Caco-2 (cell line): ENCODE measurements around the gene SPTSSB. TPM values are rescaled to one million over a fixed set of nuclear protein-coding genes. Genes with fewer than 3 reads are reported as not detected.

Source experiments
- BruUV-seq: library from RNA; stranded (reverse); fragments of 400-500 nt; replicated peaks from 2 replicates; lab custom pipeline; 2021; lab: Mats Ljungman, UMichigan
- CTCF ChIA-PET: fragments of 300-600 bp; sonication (Branson Sonifier 250); formaldehyde crosslinking; loops from one replicate; lab custom pipeline; 2022; ENCODE audit warnings: antibody characterized with exemption; lab: Charles Lee
- POLR2A ChIA-PET: fragments of 300-600 bp; sonication (Branson Sonifier 250); formaldehyde crosslinking; loops from one replicate; lab custom pipeline; 2022; ENCODE audit warnings: antibody characterized with exemption; lab: Charles Lee
- DNase-seq, 2 experiments: peaks; one replicate each; pipeline versions ENCODE4 v3.0.0 to v3.0.0-alpha.2; 2020 to 2022
- H3K27me3 ChIP-seq: replicated peaks from 2 replicates; pipeline ENCODE4 v1.6.0; 2011; ENCODE audit warnings: low read length; ENCODE audit not compliant: control insufficient read depth, insufficient read depth
- H3K36me3 ChIP-seq: 2 replicates; pipeline ENCODE4 v1.5.1; 2011; ENCODE audit warnings: low read length; ENCODE audit not compliant: control insufficient read depth, insufficient read depth
- H3K4me1 ChIP-seq: fragments of 250-450 bp; sonication (Bioruptor Pico); 2 replicates; pipeline ENCODE4 v1.5.1; 2020; ENCODE audit warnings: mild to moderate bottlenecking
- H3K4me3 ChIP-seq: 2 replicates; pipeline ENCODE4 v1.5.1; 2011; ENCODE audit warnings: low read depth, mild to moderate bottlenecking, control low read depth, low read length
- H3K9me3 ChIP-seq: fragments of 250-450 bp; sonication (Bioruptor Pico); 2 replicates; pipeline ENCODE4 v1.5.1; 2020; ENCODE audit warnings: mild to moderate bottlenecking, moderate library complexity
- H3K27ac Mint-ChIP-seq: one replicate; pipeline ENCODE4 v1.8.0; 2022; ENCODE audit warnings: mixed read lengths; ENCODE audit not compliant: unreplicated experiment
- H3K27me3 Mint-ChIP-seq: one replicate; pipeline ENCODE4 v1.8.0; 2022; ENCODE audit warnings: mixed read lengths; ENCODE audit not compliant: insufficient read depth, unreplicated experiment
- H3K36me3 Mint-ChIP-seq: one replicate; pipeline ENCODE4 v1.8.0; 2022; ENCODE audit warnings: mild to moderate bottlenecking, mixed read lengths; ENCODE audit not compliant: insufficient read depth, unreplicated experiment
- H3K4me1 Mint-ChIP-seq: one replicate; pipeline ENCODE4 v1.8.0; 2022; ENCODE audit warnings: low read depth, mixed read lengths; ENCODE audit not compliant: unreplicated experiment
- H3K4me3 Mint-ChIP-seq: one replicate; pipeline ENCODE4 v1.8.0; 2022; ENCODE audit warnings: mild to moderate bottlenecking, moderate library complexity, mixed read lengths; ENCODE audit not compliant: unreplicated experiment
- H3K9me3 Mint-ChIP-seq: one replicate; pipeline ENCODE4 v1.8.0; 2022; ENCODE audit warnings: mixed read lengths; ENCODE audit not compliant: unreplicated experiment
- intact Hi-C: fragments of 100-400 bp; cut with micrococcal nuclease; formaldehyde crosslinking; loops from one replicate; pipeline ENCODE4 v1.10.0; 2022; ENCODE audit not compliant: unreplicated experiment
- total RNA-seq: library from RNA; stranded (reverse); gene quantifications from 2 replicates; pipeline ENCODE4 v1.2.3, GENCODE V29; 2022
- TF ChIP-seq, protein P1 (sequence below), 2 experiments: fragments of 200-600 bp in 1 of 2; IDR thresholded peaks; 1 replicate in 1 of 2; 2 replicates in 1 of 2; pipeline versions ENCODE4 v1.5.1 to v1.8.0; 2011 to 2022; ENCODE audit warnings: antibody characterized with exemption in 1 of 2, control low read depth in 1 of 2, inconsistent platforms in 1 of 2, low read depth in 1 of 2, low read length in 1 of 2, mild to moderate bottlenecking in 1 of 2, moderate library complexity in 1 of 2; ENCODE audit not compliant: insufficient read depth in 1 of 2, severe bottlenecking in 1 of 2, unreplicated experiment in 1 of 2

The SPTSSB gene
- total RNA-seq, 1 experiment from 2014 or later: 51.6 TPM

- no TSS peak for BruUV-seq
- DNase-seq: no peak
- no peaks in the 10 kb centered on the region for H3K4me1 ChIP-seq
- intact Hi-C loops: no loop called here
- Mint-ChIP-seq H3K9me3 (no peaks in the 10 kb centered on the region), H3K4me3 (no peak overlapping the region), H3K4me1 (peaks cover 6% of the 10 kb centered on the region), H3K27me3 (no peaks in the 10 kb centered on the region), H3K36me3 (peaks cover 21% of the 10 kb centered on the region), H3K27ac (no peak overlapping the region)
- no peaks in the 10 kb centered on the region for H3K9me3 ChIP-seq
- POLR2A ChIA-PET: no interaction called here
- CTCF ChIA-PET: no interaction called here
- no peaks in the 10 kb centered on the region for H3K27me3 ChIP-seq
- TF ChIP-seq, protein P1, sequence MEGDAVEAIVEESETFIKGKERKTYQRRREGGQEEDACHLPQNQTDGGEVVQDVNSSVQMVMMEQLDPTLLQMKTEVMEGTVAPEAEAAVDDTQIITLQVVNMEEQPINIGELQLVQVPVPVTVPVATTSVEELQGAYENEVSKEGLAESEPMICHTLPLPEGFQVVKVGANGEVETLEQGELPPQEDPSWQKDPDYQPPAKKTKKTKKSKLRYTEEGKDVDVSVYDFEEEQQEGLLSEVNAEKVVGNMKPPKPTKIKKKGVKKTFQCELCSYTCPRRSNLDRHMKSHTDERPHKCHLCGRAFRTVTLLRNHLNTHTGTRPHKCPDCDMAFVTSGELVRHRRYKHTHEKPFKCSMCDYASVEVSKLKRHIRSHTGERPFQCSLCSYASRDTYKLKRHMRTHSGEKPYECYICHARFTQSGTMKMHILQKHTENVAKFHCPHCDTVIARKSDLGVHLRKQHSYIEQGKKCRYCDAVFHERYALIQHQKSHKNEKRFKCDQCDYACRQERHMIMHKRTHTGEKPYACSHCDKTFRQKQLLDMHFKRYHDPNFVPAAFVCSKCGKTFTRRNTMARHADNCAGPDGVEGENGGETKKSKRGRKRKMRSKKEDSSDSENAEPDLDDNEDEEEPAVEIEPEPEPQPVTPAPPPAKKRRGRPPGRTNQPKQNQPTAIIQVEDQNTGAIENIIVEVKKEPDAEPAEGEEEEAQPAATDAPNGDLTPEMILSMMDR (IDR thresholded peaks at IDR 0.05; ENCODE audit: insufficient read depth in 1 of 2, low read depth in 1 of 2, low read length in 1 of 2, severe bottlenecking in 1 of 2, unreplicated experiment in 1 of 2): no peak
- no peak overlapping the region for H3K4me3 ChIP-seq
- peaks cover 2% of the 10 kb centered on the region; the same call in 1 of the 2 replicates for H3K36me3 ChIP-seq
Observed at GRCh38 chr3:161350916-161351315, 20.4 kb downstream of the SPTSSB start.

DNA sequence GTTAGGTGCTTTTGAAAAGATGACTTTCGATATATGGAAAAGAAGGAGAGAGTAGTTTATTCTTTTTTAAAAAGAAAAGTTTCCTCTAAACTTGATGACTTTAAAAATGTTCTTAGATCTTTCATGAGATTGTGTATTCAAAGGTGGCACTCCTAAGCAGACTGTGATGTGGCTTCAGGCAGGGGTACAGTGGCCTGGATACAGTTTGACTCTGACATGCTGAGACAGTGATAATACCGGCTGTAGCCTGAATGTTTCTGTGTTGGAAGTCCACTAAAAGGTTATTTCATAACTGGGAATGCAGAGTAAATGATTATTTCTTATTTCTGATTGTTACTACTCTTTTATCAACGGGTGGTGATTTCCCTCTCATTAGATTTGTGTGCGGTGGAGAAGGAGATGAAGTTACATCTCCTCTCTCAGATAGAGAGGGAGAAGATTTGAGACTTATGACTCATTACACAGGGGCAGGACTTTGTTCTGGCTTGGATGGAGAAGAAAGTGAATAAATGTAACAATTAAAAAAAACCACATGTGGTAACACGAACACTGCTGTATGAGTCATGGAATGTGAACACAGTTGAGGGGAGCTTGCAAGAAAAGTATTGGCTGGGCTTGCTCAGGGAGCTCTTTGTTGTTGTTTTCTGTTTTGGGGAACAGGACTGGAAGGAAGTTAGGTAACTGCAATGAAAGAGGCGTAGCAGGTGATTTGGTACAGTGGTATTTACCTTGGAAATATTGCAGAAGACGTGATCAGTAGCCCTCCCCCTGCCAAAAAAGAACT is 21.6 kb downstream of the SPTSSB start:
- no peaks in the 10 kb centered on the region for H3K27me3 Mint-ChIP-seq
- peaks cover 6% of the 10 kb centered on the region for H3K4me1 Mint-ChIP-seq
- Histone ChIP-seq H3K9me3 (no peaks in the 10 kb centered on the region), H3K4me1 (no peaks in the 10 kb centered on the region), H3K27me3 (no peaks in the 10 kb centered on the region), H3K4me3 (no peak overlapping the region), H3K36me3 (0 out of 2 replicates have a peak, but pooled peaks cover 2% of the 10 kb centered on the region)
- H3K27ac Mint-ChIP-seq: no peak overlapping the region
- TF ChIP-seq, protein P1 (IDR thresholded peaks at IDR 0.05; ENCODE audit: insufficient read depth in 1 of 2, low read depth in 1 of 2, low read length in 1 of 2, severe bottlenecking in 1 of 2, unreplicated experiment in 1 of 2): no peak
- POLR2A ChIA-PET: no interaction called here
- no peak overlapping the region for H3K4me3 Mint-ChIP-seq
- no TSS peak for BruUV-seq
- CTCF ChIA-PET: no interaction called here
- intact Hi-C loops: no loop called here
- peaks cover 20% of the 10 kb centered on the region for H3K36me3 Mint-ChIP-seq
- H3K9me3 Mint-ChIP-seq: no peaks in the 10 kb centered on the region
- no peak for DNase-seq

DNA sequence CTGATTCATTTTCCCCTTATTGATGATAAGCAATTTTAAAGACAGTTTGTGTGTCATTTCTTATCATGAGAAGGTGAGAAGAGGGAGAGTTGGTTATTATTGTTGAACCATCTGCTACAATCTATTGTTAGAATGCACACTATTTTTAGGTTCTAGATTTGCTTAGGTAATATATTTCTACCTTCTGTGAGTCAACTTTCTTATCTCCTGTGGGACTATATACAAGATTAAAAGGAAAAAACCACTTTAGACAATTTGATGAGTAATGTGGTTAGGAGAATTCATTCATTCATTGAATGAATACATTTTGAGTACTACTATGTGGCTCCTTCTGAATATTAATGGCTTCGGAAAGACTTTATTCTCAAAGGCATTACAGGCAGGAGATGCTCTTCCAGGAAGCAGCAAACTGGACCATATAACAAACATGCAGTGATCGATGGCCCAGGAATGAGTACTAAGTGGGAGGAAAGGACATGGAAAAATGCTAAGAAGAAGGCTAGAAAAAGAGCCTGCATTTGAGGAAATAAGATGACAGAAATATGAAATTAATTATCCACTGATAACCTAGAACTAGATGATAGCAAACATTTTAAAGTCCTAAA is 22.4 kb downstream of the SPTSSB start:
- no peaks in the 10 kb centered on the region for H3K27me3 Mint-ChIP-seq
- no peak overlapping the region for H3K4me3 Mint-ChIP-seq
- H3K27me3 ChIP-seq: no peaks in the 10 kb centered on the region
- no peaks in the 10 kb centered on the region for H3K9me3 Mint-ChIP-seq
- H3K36me3 Mint-ChIP-seq: peaks cover 21% of the 10 kb centered on the region
- intact Hi-C loops: no loop called here
- TF ChIP-seq, protein P1 (IDR thresholded peaks at IDR 0.05; ENCODE audit: insufficient read depth in 1 of 2, low read depth in 1 of 2, low read length in 1 of 2, severe bottlenecking in 1 of 2, unreplicated experiment in 1 of 2): no peak
- ChIA-PET CTCF (no interaction called here), POLR2A (no interaction called here)
- 0 out of 2 replicates have a peak, but pooled peaks cover 2% of the 10 kb centered on the region for H3K36me3 ChIP-seq
- no peaks in the 10 kb centered on the region for H3K4me1 ChIP-seq
- no peaks in the 10 kb centered on the region for H3K9me3 ChIP-seq
- H3K27ac Mint-ChIP-seq: no peak overlapping the region
- no TSS peak for BruUV-seq
- H3K4me3 ChIP-seq: no peak overlapping the region
- DNase-seq: no peak
- H3K4me1 Mint-ChIP-seq: peaks cover 6% of the 10 kb centered on the region
